Neural crest cell (in vitro differentiated cells): ENCODE results near the gene LUZP1. TPM values are rescaled to one million over a fixed set of nuclear protein-coding genes. Genes with fewer than 3 reads are reported as not detected.

Experiments used
- DNase-seq: peaks from one replicate; pipeline ENCODE4 v3.0.0; 2021; ENCODE audit warnings: low read depth, mixed read lengths, low spot score
- H3K27ac Mint-ChIP-seq: one replicate; pipeline ENCODE4 v1.8.0; 2021; ENCODE audit warnings: mild to moderate bottlenecking, mixed read lengths; ENCODE audit not compliant: unreplicated experiment
- H3K27me3 Mint-ChIP-seq: 2 replicates; pipeline ENCODE4 v1.8.0; 2021; ENCODE audit warnings: low read depth, mild to moderate bottlenecking, mixed read lengths
- H3K36me3 Mint-ChIP-seq: 2 replicates; pipeline ENCODE4 v1.8.0; 2021; ENCODE audit warnings: low read depth, mild to moderate bottlenecking, mixed read lengths
- H3K4me1 Mint-ChIP-seq: 2 replicates; pipeline ENCODE4 v1.8.0; 2021; ENCODE audit warnings: mixed read lengths
- H3K4me3 Mint-ChIP-seq: one replicate; pipeline ENCODE4 v1.8.0; 2021; ENCODE audit warnings: mild to moderate bottlenecking, mixed read lengths
- H3K9me3 Mint-ChIP-seq: 2 replicates; pipeline ENCODE4 v1.8.0; 2021; ENCODE audit warnings: mixed read lengths
- total RNA-seq: library from RNA; stranded (reverse); gene quantifications from 2 replicates; pipeline ENCODE4 v1.2.1, GENCODE V29; 2021
- TF ChIP-seq, protein P1 (sequence below): fragments of 200-600 bp; sonication (generic); conservative IDR thresholded peaks from 2 replicates; pipeline ENCODE4 v1.5.0; 2021; ENCODE audit warnings: antibody characterized with exemption, mild to moderate bottlenecking

LUZP1 gene
- total RNA-seq, 1 donor from 2014 or later: 31.4 TPM

DNA sequence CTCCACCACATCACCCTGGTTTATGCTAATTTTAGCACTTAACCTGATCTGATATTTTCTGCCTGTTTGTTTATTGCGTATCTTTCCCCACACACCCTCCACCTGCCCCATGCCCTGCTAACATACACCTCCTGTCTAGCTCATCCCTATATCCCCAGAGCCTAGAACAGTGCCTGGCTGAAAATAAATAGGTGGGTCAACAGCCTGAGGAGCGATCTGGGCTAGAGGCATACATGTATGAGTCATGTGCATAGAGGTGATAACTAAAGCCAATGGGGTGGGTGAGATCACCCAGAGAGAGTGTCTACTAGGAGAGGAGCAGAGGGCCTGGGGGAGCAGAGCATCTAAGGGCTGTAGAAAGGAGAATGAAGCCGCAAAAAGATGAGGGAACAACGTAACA is 46.0 kb upstream of the LUZP1 start:
- Mint-ChIP-seq H3K4me3 (no peak overlapping the region), H3K27ac (no peak overlapping the region)
- no peak for DNase-seq

GRCh38 chr1:23211955-23212354 is 43.3 kb upstream of the LUZP1 start:
- Mint-ChIP-seq H3K9me3 (no peaks in the 10 kb centered on the region), H3K36me3 (no peaks in the 10 kb centered on the region), H3K27ac (no peak overlapping the region), H3K4me3 (no peak overlapping the region), H3K4me1 (peaks cover 9% of the 10 kb centered on the region), H3K27me3 (peaks cover 57% of the 10 kb centered on the region)
- no peak for DNase-seq
- TF ChIP-seq, protein P1, sequence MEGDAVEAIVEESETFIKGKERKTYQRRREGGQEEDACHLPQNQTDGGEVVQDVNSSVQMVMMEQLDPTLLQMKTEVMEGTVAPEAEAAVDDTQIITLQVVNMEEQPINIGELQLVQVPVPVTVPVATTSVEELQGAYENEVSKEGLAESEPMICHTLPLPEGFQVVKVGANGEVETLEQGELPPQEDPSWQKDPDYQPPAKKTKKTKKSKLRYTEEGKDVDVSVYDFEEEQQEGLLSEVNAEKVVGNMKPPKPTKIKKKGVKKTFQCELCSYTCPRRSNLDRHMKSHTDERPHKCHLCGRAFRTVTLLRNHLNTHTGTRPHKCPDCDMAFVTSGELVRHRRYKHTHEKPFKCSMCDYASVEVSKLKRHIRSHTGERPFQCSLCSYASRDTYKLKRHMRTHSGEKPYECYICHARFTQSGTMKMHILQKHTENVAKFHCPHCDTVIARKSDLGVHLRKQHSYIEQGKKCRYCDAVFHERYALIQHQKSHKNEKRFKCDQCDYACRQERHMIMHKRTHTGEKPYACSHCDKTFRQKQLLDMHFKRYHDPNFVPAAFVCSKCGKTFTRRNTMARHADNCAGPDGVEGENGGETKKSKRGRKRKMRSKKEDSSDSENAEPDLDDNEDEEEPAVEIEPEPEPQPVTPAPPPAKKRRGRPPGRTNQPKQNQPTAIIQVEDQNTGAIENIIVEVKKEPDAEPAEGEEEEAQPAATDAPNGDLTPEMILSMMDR: no peak

More for the DNA sequence above, 46.0 kb upstream of the LUZP1 start:
- Mint-ChIP-seq H3K36me3 (no peaks in the 10 kb centered on the region), H3K4me1 (peaks cover 14% of the 10 kb centered on the region), H3K9me3 (no peaks in the 10 kb centered on the region), H3K27me3 (peaks cover 82% of the 10 kb centered on the region)
- TF ChIP-seq, protein P1: no peak

DNA sequence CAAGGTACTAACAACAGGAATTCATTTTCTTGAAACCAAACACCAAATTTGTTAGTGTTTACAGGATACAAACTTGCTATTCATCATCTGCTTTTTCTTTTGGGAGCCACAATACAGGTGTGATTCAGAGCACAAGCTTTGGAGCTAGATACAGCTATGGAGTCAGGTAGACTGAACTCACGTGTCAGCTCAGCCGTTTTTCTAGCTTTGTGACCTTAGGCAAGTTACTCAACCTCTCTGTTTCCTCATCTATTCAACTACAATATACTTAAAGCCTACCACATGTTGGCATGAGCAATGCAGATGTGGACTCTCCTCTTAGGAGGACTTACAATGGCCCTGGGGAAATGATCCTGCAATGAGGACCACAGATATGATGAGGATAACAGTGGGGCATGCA is 42.3 kb upstream of the LUZP1 start:
- Mint-ChIP-seq H3K4me1 (peaks cover 9% of the 10 kb centered on the region), H3K4me3 (no peak overlapping the region), H3K9me3 (no peaks in the 10 kb centered on the region), H3K27ac (no peak overlapping the region), H3K27me3 (peaks cover 50% of the 10 kb centered on the region), H3K36me3 (no peaks in the 10 kb centered on the region)
- TF ChIP-seq, protein P1: no peak
- DNase-seq: no peak

DNA sequence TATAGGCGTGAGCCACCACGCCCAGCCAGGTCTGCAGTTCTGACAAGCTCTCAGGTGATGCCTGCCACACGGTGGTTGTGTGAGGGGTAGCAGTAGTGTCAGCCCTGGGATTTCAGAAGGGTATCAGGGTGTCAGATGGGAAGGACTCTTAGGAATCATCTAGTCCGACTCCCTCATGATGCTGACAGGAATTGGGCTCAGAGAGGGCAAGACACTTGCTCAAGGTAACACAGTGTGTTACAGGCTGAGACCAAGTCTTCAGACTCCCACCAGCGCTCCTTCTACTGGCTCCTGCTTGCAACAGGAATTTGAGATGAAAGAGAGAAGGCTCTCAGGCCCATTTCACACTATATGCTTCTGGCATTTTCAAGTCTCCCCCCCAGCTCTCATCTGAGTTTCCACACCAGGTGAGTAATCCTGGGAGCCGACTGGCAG is 41.7 kb upstream of the LUZP1 start:
- Mint-ChIP-seq H3K27ac (no peak overlapping the region), H3K36me3 (no peaks in the 10 kb centered on the region), H3K9me3 (no peaks in the 10 kb centered on the region), H3K4me1 (peaks cover 5% of the 10 kb centered on the region), H3K4me3 (no peak overlapping the region), H3K27me3 (peaks cover 44% of the 10 kb centered on the region)
- DNase-seq: no peak
- TF ChIP-seq, protein P1: peak; percentile 35

DNA sequence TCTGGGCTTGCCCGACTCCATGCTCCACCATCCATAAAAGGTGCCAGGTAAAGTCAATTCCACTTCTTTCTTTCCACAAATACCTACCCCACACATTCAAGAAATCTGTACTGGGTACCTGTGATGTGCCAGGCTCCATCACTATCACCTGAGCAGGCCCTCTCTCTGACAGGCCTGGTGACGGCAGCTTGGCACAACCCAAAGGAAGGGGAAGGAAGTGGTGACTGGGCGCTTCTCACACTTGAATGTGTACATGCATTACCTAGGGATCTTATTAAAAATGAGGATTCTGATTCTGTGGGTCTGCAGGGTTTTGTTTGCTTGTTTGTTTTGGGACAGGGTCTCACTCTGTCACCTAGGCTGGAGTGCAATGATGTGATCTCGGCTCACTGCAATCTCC is 41.1 kb upstream of the LUZP1 start:
- H3K27ac Mint-ChIP-seq: no peak overlapping the region
- no peaks in the 10 kb centered on the region for H3K36me3 Mint-ChIP-seq

More for the DNA sequence above, 41.1 kb upstream of the LUZP1 start:
- H3K9me3 Mint-ChIP-seq: no peaks in the 10 kb centered on the region
- DNase-seq: no peak
- H3K4me3 Mint-ChIP-seq: no peak overlapping the region
- TF ChIP-seq, protein P1: no peak
- H3K27me3 Mint-ChIP-seq: peaks cover 39% of the 10 kb centered on the region
- H3K4me1 Mint-ChIP-seq: peaks cover 2% of the 10 kb centered on the region
